ENCODE measurements around the gene PRR12. TPM values are rescaled to one million over a fixed set of nuclear protein-coding genes. Genes with fewer than 3 reads are reported as not detected.

The PRR12 gene
- polyA plus RNA-seq, 1 donor (not counting 4 experiments of a cell fraction or from before 2014, with no cell fraction given) = 0.35 TPM

- Histone ChIP-seq H3K4me1 (ENCODE audit: control insufficient read depth, extremely low read depth, insufficient read depth, low read length) (peaks cover 15% of the 10 kb centered on the region), H3K27ac (ENCODE audit: control insufficient read depth, insufficient read depth, low read length) (no peak overlapping the region), H3K9me1 (ENCODE audit: control insufficient read depth, extremely low read depth, insufficient read depth, low read length) (no peaks in the 10 kb centered on the region), H3K4me2 (ENCODE audit: control insufficient read depth, extremely low read depth, insufficient read depth, low read depth, low read length) (no peak overlapping the region), H3K36me3 (ENCODE audit: control insufficient read depth in 2 of 2, extremely low read depth in 1 of 2, insufficient read depth in 2 of 2, low read length in 2 of 2) (peaks cover 0 to 1% of the 10 kb centered on the region in 2 experiments), H3K4me3 (ENCODE audit: control insufficient read depth in 2 of 3, extremely low read depth in 1 of 3, insufficient read depth in 2 of 3, low read depth in 1 of 3, low read length in 3 of 3) (no peak overlapping the region), H3K9me3 (ENCODE audit: control insufficient read depth, low read depth, low read length) (no peaks in the 10 kb centered on the region), H3K27me3 (ENCODE audit: control insufficient read depth, extremely low read depth, insufficient read depth, low read length) (no peaks in the 10 kb centered on the region), H3K9ac (ENCODE audit: control insufficient read depth, extremely low read depth, insufficient read depth, low read length) (no peak overlapping the region), H2AFZ (ENCODE audit: control insufficient read depth, low read length) (no peak overlapping the region), H3K79me2 (ENCODE audit: control insufficient read depth, insufficient read depth, low read length) (peaks cover 22% of the 10 kb centered on the region), H4K20me1 (ENCODE audit: control insufficient read depth, extremely low read depth, insufficient read depth, low read length) (no peaks in the 10 kb centered on the region)
- dilution Hi-C loops (cut with MboI; ENCODE audit: extremely low pct_ligation_motif_present, low sequenced_read_pairs) = no loop called here
- FAIRE-seq (no peak), DNase-seq (ENCODE audit: low read depth, low spot score) (no peak)
- no peak for TF ChIP-seq EZH2 (IDR thresholded peaks at IDR 0.05; ENCODE audit: low read length)
- no peak for TF ChIP-seq CTCF (optimal IDR thresholded peaks at IDR 0.05 in 1 of 3, IDR thresholded peaks at IDR 0.05 in 1 of 3, conservative IDR thresholded peaks at IDR 0.05 in 1 of 3; ENCODE audit: extremely low read depth in 1 of 3, insufficient read depth in 2 of 3, low read length in 3 of 3)
These were observed 7.7 kb upstream of the PRR12 start for GRCh38 chr19:49583239-49583638.

GRCh38 chr19:49585023-49585422 is 6.0 kb upstream of the PRR12 start:
- no peak for FAIRE-seq
- H3K9ac ChIP-seq (ENCODE audit: control insufficient read depth, extremely low read depth, insufficient read depth, low read length) = no peak overlapping the region
- H4K20me1 ChIP-seq (ENCODE audit: control insufficient read depth, extremely low read depth, insufficient read depth, low read length) = no peaks in the 10 kb centered on the region
- peaks cover 0 to 1% of the 10 kb centered on the region in 2 experiments for H3K36me3 ChIP-seq (ENCODE audit: control insufficient read depth in 2 of 2, extremely low read depth in 1 of 2, insufficient read depth in 2 of 2, low read length in 2 of 2)
- H3K4me2 ChIP-seq (ENCODE audit: control insufficient read depth, extremely low read depth, insufficient read depth, low read depth, low read length) = no peak overlapping the region
- no peaks in the 10 kb centered on the region for H3K9me3 ChIP-seq (ENCODE audit: control insufficient read depth, low read depth, low read length)
- DNase-seq (ENCODE audit: low read depth, low spot score) = no peak
- H3K4me3 ChIP-seq (ENCODE audit: control insufficient read depth in 2 of 3, extremely low read depth in 1 of 3, insufficient read depth in 2 of 3, low read depth in 1 of 3, low read length in 3 of 3) = no peak overlapping the region
- H3K27ac ChIP-seq (ENCODE audit: control insufficient read depth, insufficient read depth, low read length) = no peak overlapping the region
- no peaks in the 10 kb centered on the region for H3K27me3 ChIP-seq (ENCODE audit: control insufficient read depth, extremely low read depth, insufficient read depth, low read length)
- peaks cover 6% of the 10 kb centered on the region for H3K4me1 ChIP-seq (ENCODE audit: control insufficient read depth, extremely low read depth, insufficient read depth, low read length)
- dilution Hi-C loops (cut with MboI; ENCODE audit: extremely low pct_ligation_motif_present, low sequenced_read_pairs) = no loop called here
- no peak overlapping the region for H2AFZ ChIP-seq (ENCODE audit: control insufficient read depth, low read length)
- H3K79me2 ChIP-seq (ENCODE audit: control insufficient read depth, insufficient read depth, low read length) = peaks cover 5% of the 10 kb centered on the region
- TF ChIP-seq CTCF (optimal IDR thresholded peaks at IDR 0.05 in 1 of 3, IDR thresholded peaks at IDR 0.05 in 1 of 3, conservative IDR thresholded peaks at IDR 0.05 in 1 of 3; ENCODE audit: extremely low read depth in 1 of 3, insufficient read depth in 2 of 3, low read length in 3 of 3) = no peak
- no peak for TF ChIP-seq EZH2 (IDR thresholded peaks at IDR 0.05; ENCODE audit: low read length)
- no peaks in the 10 kb centered on the region for H3K9me1 ChIP-seq (ENCODE audit: control insufficient read depth, extremely low read depth, insufficient read depth, low read length)

Data from keratinocyte (primary cell).